Brain microvascular endothelial cell (primary cell): ENCODE data around the gene PACRG.

Source experiments
- DNase-seq: peaks from one replicate; pipeline ENCODE4 v3.0.0-alpha.2; 2020
- H3K27ac ChIP-seq: fragments of 250-450 bp; sonication (Bioruptor Pico); 2 replicates; pipeline ENCODE4 v1.5.1; 2020; ENCODE audit warnings: mild to moderate bottlenecking, moderate library complexity
- H3K27me3 ChIP-seq: fragments of 250-450 bp; sonication (Bioruptor Pico); replicated peaks from 2 replicates; pipeline ENCODE4 v1.5.1; 2020; ENCODE audit warnings: mild to moderate bottlenecking
- H3K36me3 ChIP-seq: fragments of 250-450 bp; sonication (Bioruptor Pico); replicated peaks from 2 replicates; pipeline ENCODE4 v1.5.1; 2020; ENCODE audit warnings: mild to moderate bottlenecking
- H3K4me3 ChIP-seq: 2 replicates; pipeline ENCODE4 v1.5.1; 2011; ENCODE audit warnings: low read depth, mild to moderate bottlenecking, control low read depth, low read length, moderate library complexity
- CTCF ChIP-seq: IDR thresholded peaks from 2 replicates; pipeline ENCODE4 v1.5.1; 2011; ENCODE audit warnings: low read depth, mild to moderate bottlenecking, moderate library complexity, low read length, control low read depth, inconsistent platforms; ENCODE audit errors: missing control alignments
- in situ Hi-C: cut with HindIII; loops from 2 replicates; pipeline ENCODE4 v1.10.0; 2017; ENCODE audit warnings: low sequenced_read_pairs, low pct_ligation_motif_present

The PACRG gene

GRCh38 chr6:163306000-163306399 lies 578.2 kb downstream of the PACRG start:
- Histone ChIP-seq H3K27me3 (no peaks in the 10 kb centered on the region), H3K27ac (no peak overlapping the region), H3K36me3 (no peaks in the 10 kb centered on the region), H3K4me3 (no peak overlapping the region)
- no peak for DNase-seq
- no peak for TF ChIP-seq CTCF
- in situ Hi-C loops, result no loop called here

- in situ Hi-C loops, result no loop called here
- Histone ChIP-seq H3K27ac (no peak overlapping the region), H3K27me3 (no peaks in the 10 kb centered on the region), H3K4me3 (no peak overlapping the region), H3K36me3 (no peaks in the 10 kb centered on the region)
- DNase-seq, result no peak
- TF ChIP-seq CTCF, result no peak
These were observed 581.1 kb downstream of the PACRG start for GRCh38 chr6:163308629-163309440.

- Histone ChIP-seq H3K27me3 (no peaks in the 10 kb centered on the region), H3K36me3 (no peaks in the 10 kb centered on the region), H3K4me3 (peak overlapping the region; percentile 39), H3K27ac (peak overlapping the region; percentile 55)
- no peak for TF ChIP-seq CTCF
- in situ Hi-C loops, result no loop called here
- DNase-seq, result no peak
These were observed 581.8 kb downstream of the PACRG start for GRCh38 chr6:163309491-163310026.

- peak overlapping the region; percentile 39 for H3K4me3 ChIP-seq
- H3K36me3 ChIP-seq, result no peaks in the 10 kb centered on the region
- in situ Hi-C loops, result no loop called here
- H3K27ac ChIP-seq, result peak overlapping the region; percentile 55
- no peaks in the 10 kb centered on the region for H3K27me3 ChIP-seq
- no peak for TF ChIP-seq CTCF
- DNase-seq, result no peak
These were observed 582.6 kb downstream of the PACRG start for GRCh38 chr6:163310096-163310972.

- Histone ChIP-seq H3K4me3 (no peak overlapping the region), H3K27ac (no peak overlapping the region), H3K36me3 (no peaks in the 10 kb centered on the region), H3K27me3 (no peaks in the 10 kb centered on the region)
- no peak for DNase-seq
- in situ Hi-C loops, result no loop called here
- no peak for TF ChIP-seq CTCF
These were observed 583.2 kb downstream of the PACRG start for GRCh38 chr6:163310973-163311383.
